ENCODE data around the gene DRD3.

Gene DRD3

DNA sequence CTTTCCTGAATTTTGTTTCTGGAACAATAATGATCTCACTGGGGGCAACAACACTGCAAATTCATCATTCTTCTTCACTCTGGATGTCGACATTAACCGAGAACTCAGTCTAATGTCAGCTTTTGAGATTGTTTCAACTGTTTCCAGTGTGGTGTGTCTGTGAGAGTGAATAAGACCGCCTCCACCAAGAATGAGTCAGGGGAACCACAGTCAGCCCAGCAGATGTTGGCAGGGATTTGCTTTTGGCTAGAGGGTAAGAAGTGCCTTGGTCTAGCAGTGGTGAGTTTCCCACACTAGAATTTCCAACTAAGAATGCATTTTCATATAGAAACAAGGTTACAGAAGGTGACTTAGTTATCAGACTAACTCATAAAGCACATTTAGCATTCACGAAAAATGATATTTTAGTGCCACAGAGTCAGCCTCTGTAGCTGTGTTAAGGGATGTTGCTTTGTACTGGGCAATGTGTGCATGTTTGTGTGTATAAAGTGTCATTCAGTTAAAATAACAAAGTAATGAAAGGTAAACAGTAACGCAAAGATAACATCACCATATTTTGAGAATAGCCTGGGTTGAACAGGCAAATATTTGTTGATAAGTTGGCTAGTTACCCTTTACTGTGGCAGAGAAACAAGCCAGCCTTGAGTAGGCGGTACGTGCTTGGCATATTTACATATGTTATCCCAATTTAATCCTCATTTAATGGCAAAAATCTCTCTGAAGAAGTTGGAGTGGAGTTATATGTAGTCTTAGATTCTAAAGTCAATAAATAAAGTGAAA is 33.8 kb downstream of the DRD3 start:
- DNase-seq (ENCODE audit: low read depth) = peak; percentile 10

DNA sequence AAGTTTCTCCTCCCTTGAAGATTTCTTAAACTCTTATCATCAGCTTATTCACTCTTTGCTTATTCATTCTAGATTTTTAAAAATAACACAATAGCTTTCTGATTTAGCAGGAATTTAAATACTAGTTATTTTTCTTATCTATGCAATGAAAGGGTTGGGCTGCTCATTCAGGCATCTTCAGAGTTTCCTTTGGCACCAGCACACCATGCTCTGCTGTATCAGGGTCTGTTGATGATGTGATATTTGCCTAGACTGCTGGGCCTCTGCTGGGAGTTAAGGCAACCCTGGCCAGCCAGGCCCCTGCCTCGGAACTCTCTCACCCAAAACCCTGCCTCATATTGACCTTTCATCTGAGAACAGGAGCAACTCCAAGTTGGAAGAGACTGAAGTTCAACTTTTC is 35.0 kb downstream of the DRD3 start:
- TF ChIP-seq, protein P1, sequence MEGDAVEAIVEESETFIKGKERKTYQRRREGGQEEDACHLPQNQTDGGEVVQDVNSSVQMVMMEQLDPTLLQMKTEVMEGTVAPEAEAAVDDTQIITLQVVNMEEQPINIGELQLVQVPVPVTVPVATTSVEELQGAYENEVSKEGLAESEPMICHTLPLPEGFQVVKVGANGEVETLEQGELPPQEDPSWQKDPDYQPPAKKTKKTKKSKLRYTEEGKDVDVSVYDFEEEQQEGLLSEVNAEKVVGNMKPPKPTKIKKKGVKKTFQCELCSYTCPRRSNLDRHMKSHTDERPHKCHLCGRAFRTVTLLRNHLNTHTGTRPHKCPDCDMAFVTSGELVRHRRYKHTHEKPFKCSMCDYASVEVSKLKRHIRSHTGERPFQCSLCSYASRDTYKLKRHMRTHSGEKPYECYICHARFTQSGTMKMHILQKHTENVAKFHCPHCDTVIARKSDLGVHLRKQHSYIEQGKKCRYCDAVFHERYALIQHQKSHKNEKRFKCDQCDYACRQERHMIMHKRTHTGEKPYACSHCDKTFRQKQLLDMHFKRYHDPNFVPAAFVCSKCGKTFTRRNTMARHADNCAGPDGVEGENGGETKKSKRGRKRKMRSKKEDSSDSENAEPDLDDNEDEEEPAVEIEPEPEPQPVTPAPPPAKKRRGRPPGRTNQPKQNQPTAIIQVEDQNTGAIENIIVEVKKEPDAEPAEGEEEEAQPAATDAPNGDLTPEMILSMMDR (IDR thresholded peaks at IDR 0.05; ENCODE audit: low read depth, low read length, missing control alignments) = no peak
- no peak overlapping the region for H3K4me3 ChIP-seq (ENCODE audit: low read depth, low read length)
- no peak for DNase-seq (ENCODE audit: low read depth)

More for the DNA sequence above, 33.8 kb downstream of the DRD3 start:
- H3K4me3 ChIP-seq (ENCODE audit: low read depth, low read length) = no peak overlapping the region
- TF ChIP-seq, protein P1 (IDR thresholded peaks at IDR 0.05; ENCODE audit: low read depth, low read length, missing control alignments) = no peak

DNA sequence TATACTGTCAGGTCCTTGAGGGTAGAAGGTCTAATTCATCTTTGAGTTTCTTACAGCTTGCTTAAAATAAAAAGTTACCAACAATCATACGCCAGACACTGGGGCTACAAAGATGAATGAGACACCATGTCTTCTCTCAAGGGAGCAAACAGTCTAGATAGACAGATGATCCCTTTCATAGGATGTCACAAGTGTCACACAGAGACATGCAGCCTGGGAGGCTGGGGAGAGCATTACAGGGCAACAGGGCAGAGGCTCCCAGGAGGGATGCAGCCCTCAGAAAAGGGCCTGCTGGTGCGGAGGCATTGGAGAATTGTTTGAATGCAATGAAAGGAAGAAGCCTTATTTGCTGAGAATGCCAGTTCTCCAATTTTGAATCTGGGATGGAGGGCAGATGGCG is 39.0 kb downstream of the DRD3 start:
- TF ChIP-seq, protein P1 (IDR thresholded peaks at IDR 0.05; ENCODE audit: low read depth, low read length, missing control alignments) = no peak
- H3K4me3 ChIP-seq (ENCODE audit: low read depth, low read length) = no peak overlapping the region
- DNase-seq (ENCODE audit: low read depth) = no peak

DNA sequence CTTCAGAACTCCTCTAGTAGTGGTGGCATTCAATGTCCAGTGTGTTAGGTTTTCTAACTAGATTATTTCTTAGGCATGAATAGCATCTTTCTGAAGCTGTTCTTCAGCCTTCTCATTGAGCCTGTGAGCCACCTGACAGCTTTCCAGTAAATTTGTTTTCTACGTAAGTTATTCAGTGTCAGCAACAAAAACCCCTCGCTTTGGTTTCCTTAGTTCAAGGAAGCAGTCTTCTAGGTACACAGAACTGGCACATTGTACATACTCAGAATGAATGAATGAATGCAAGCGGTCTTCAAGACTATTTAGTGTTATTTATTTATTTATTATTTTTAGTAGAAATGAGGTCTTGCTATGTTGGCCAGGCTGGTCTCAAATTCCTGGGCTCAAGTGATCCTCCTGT is 44.9 kb downstream of the DRD3 start:
- DNase-seq (ENCODE audit: low read depth) = no peak
- TF ChIP-seq, protein P1 (IDR thresholded peaks at IDR 0.05; ENCODE audit: low read depth, low read length, missing control alignments) = no peak
- no peak overlapping the region for H3K4me3 ChIP-seq (ENCODE audit: low read depth, low read length)

DNA sequence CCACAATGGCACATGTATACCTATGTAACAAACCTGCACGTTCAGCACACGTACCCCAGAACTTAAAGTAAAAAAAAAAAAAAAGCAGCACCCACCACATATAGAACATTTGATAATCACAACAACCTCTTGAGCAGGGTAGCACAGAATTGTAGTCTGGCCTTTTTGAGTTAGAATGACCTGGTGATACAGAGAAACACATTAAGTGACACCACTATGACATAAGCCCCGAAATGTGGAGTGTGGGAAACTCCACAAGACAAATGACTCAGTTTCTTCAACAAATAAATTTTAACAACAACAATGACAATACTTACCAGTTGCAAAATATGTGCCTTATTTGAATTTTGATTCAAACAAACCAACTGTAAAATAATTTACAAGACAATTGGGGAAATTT is 46.4 kb downstream of the DRD3 start:
- no peak for DNase-seq (ENCODE audit: low read depth)
- H3K4me3 ChIP-seq (ENCODE audit: low read depth, low read length) = no peak overlapping the region
- TF ChIP-seq, protein P1 (IDR thresholded peaks at IDR 0.05; ENCODE audit: low read depth, low read length, missing control alignments) = no peak

DNA sequence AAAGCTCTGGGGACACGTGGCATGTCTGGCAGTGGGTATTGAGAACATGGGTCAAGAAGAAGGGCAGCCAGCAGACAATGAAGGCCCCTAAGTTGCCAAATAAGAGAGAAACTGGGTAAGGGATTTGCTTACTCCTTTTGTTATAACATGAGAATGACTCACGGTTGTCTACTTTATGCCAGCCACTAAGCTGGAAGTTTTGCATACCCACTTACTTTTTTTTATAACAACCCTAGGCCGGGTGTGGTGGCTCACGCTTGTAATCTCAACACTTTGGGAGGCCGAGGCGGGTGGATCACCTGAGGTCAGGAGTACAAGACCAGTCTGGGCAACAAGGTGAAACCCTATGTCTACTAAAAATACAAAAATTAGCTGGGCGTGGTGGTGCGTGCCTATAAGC is 50.0 kb downstream of the DRD3 start:
- no peak overlapping the region for H3K4me3 ChIP-seq (ENCODE audit: low read depth, low read length)
- no peak for DNase-seq (ENCODE audit: low read depth)
- TF ChIP-seq, protein P1 (IDR thresholded peaks at IDR 0.05; ENCODE audit: low read depth, low read length, missing control alignments) = no peak

DNA sequence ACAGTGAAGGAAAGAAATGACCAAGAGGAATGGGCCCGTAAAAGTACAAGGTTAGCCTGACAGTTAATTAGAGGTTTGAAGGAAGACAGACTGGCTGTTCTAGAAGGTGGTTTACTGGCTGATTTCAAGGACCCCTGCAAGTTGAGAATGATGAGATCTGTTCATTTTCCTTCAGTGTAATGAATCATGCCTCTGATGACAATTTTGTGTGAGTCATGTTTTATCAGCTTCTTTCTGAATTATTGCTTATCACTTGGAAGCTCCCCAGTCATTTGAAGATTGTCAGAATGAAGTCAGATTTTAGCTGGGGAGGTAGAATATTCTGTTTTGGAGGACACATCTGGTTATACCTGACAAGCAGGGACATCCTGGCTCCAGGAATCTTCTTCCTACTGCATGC is 50.6 kb downstream of the DRD3 start:
- DNase-seq (ENCODE audit: low read depth) = no peak
- no peak overlapping the region for H3K4me3 ChIP-seq (ENCODE audit: low read depth, low read length)
- TF ChIP-seq, protein P1 (IDR thresholded peaks at IDR 0.05; ENCODE audit: low read depth, low read length, missing control alignments) = no peak

Data from GM12864 (cell line).